Measurements from ENCODE around the gene CD8A. TPM values are rescaled to one million over a fixed set of nuclear protein-coding genes. Genes with fewer than 3 reads are reported as not detected.

The CD8A gene
- polyA plus RNA-seq, 1 of the 3 experiments (the other 2 are of a cell fraction), result 0.05 TPM

DNA sequence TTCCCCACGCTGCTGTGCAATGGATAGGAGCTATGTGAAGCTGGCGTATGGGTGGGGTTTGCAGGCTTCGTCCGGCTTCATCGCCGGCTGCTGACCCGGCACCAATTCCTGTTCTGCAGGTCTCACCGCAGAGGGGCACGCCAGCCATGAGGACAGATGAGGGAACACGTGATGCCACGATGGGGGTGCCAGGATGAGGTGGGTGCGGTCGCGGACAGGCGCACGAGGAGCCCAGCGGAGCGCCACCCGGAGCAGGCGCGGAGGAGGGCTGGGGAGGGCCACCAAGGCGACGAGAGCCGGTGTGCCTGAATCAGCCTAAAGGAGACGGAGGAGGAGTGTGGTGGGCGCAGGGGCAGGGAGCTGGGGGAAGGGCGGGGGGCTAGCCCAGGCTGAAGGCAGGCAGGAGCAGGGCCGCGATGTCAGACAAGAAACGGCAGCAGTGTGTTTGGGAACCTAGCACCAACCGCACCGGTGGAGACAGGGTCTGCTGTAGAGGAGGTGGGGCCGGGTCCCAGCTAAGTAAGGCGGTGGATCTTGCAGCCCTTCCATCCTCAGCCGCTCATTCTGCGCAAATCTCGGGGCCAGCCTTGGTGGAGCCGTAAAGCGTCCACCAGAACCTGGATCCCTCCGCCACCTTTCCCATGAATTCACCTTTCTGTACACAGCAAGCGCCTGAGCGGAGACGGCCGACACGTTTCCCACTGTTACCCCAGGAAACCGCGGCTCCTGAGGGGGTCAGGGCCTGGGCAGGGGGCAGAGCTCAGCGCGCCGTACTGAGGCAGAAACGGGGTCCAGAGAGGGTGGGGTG, 17.0 kb upstream of the CD8A start (continued):
- TF ChIP-seq, protein P1, sequence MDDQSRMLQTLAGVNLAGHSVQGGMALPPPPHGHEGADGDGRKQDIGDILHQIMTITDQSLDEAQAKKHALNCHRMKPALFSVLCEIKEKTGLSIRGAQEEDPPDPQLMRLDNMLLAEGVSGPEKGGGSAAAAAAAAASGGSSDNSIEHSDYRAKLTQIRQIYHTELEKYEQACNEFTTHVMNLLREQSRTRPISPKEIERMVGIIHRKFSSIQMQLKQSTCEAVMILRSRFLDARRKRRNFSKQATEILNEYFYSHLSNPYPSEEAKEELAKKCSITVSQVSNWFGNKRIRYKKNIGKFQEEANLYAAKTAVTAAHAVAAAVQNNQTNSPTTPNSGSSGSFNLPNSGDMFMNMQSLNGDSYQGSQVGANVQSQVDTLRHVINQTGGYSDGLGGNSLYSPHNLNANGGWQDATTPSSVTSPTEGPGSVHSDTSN (IDR thresholded peaks at IDR 0.05), result no peak
- TF ChIP-seq NFIC (IDR thresholded peaks at IDR 0.05; ENCODE audit: borderline replicate concordance) (no peak), TEAD4 (IDR thresholded peaks at IDR 0.05; ENCODE audit: borderline replicate concordance, insufficient read depth) (no peak), POLR2AphosphoS5 (IDR thresholded peaks at IDR 0.05; ENCODE audit: low read depth, low read length) (no peak), MXI1 (IDR thresholded peaks at IDR 0.05; ENCODE audit: low read depth, low read length) (peak; percentile 96), FOXM1 (IDR thresholded peaks at IDR 0.05; ENCODE audit: low read depth) (no peak), JUND (IDR thresholded peaks at IDR 0.05) (no peak), SMC3 (IDR thresholded peaks at IDR 0.05; ENCODE audit: low read depth, low read length) (no peak; the same call in 1 of the 2 replicates), RCOR1 (IDR thresholded peaks at IDR 0.05; ENCODE audit: low read length) (no peak; the same call in 1 of the 2 replicates), CHD2 (IDR thresholded peaks at IDR 0.05; ENCODE audit: low read length, partially characterized antibody) (no peak), RXRA (IDR thresholded peaks at IDR 0.05; ENCODE audit: borderline replicate concordance, low read depth) (no peak), NRF1 (IDR thresholded peaks at IDR 0.05; ENCODE audit: low read depth, low read length) (peak; percentile 48; the same call in 1 of the 2 replicates), MEF2A (IDR thresholded peaks at IDR 0.05; ENCODE audit: borderline replicate concordance, low read depth) (no peak), TCF12 (IDR thresholded peaks at IDR 0.05) (no peak)
- TF ChIP-seq, protein P2, sequence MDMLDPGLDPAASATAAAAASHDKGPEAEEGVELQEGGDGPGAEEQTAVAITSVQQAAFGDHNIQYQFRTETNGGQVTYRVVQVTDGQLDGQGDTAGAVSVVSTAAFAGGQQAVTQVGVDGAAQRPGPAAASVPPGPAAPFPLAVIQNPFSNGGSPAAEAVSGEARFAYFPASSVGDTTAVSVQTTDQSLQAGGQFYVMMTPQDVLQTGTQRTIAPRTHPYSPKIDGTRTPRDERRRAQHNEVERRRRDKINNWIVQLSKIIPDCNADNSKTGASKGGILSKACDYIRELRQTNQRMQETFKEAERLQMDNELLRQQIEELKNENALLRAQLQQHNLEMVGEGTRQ (IDR thresholded peaks at IDR 0.05; ENCODE audit: borderline replicate concordance, low read depth, low read length), result peak; percentile 40; the same call in 1 of the 2 replicates
- TF ChIP-seq, protein P3, sequence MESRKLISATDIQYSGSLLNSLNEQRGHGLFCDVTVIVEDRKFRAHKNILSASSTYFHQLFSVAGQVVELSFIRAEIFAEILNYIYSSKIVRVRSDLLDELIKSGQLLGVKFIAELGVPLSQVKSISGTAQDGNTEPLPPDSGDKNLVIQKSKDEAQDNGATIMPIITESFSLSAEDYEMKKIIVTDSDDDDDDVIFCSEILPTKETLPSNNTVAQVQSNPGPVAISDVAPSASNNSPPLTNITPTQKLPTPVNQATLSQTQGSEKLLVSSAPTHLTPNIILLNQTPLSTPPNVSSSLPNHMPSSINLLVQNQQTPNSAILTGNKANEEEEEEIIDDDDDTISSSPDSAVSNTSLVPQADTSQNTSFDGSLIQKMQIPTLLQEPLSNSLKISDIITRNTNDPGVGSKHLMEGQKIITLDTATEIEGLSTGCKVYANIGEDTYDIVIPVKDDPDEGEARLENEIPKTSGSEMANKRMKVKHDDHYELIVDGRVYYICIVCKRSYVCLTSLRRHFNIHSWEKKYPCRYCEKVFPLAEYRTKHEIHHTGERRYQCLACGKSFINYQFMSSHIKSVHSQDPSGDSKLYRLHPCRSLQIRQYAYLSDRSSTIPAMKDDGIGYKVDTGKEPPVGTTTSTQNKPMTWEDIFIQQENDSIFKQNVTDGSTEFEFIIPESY (IDR thresholded peaks at IDR 0.05; ENCODE audit: borderline replicate concordance, low read depth), result no peak
- TF ChIP-seq, protein P4, sequence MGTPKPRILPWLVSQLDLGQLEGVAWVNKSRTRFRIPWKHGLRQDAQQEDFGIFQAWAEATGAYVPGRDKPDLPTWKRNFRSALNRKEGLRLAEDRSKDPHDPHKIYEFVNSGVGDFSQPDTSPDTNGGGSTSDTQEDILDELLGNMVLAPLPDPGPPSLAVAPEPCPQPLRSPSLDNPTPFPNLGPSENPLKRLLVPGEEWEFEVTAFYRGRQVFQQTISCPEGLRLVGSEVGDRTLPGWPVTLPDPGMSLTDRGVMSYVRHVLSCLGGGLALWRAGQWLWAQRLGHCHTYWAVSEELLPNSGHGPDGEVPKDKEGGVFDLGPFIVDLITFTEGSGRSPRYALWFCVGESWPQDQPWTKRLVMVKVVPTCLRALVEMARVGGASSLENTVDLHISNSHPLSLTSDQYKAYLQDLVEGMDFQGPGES (IDR thresholded peaks at IDR 0.05; ENCODE audit: low read depth, low read length), result no peak
